ENCODE measurements around the gene MCF2. TPM values are rescaled to one million over a fixed set of nuclear protein-coding genes. Genes with fewer than 3 reads are reported as not detected.

Gene MCF2
- total RNA-seq, 1 experiment from 2014 or later, result 0.15 TPM

- H3K4me3 ChIP-seq (replicated peaks in 1 of 2; ENCODE audit: low read depth in 1 of 2, low read length in 2 of 2), result no peak overlapping the region
- no peaks in the 10 kb centered on the region for H3K9me2 ChIP-seq (ENCODE audit: insufficient read depth)
- no peak overlapping the region for H2AFZ ChIP-seq (ENCODE audit: low read depth, low read length, poor library complexity, severe bottlenecking)
- no peaks in the 10 kb centered on the region for H3K9me3 ChIP-seq (ENCODE audit: control insufficient read depth in 1 of 2, insufficient read depth in 1 of 2, low read depth in 1 of 2, low read length in 2 of 2)
- H3K79me2 ChIP-seq (ENCODE audit: insufficient read depth, low read length), result no peaks in the 10 kb centered on the region
- ChIA-PET POLR2A (no interaction called here), CTCF (no interaction called here), RAD21 (ENCODE audit: low non-redundant PET in 1 of 2, low total read pairs in 2 of 2, uncharacterized antibody in 2 of 2, unreplicated experiment in 2 of 2) (no interaction called here)
- no peak overlapping the region for H3K9ac ChIP-seq (ENCODE audit: low read length)
- H3K27ac ChIP-seq (ENCODE audit: low read depth, low read length), result no peak overlapping the region
- H4K20me1 ChIP-seq (ENCODE audit: insufficient read depth), result no peaks in the 10 kb centered on the region
- no peak overlapping the region for H3K4me2 ChIP-seq (ENCODE audit: low read length)
- no peaks in the 10 kb centered on the region for H3K27me3 ChIP-seq (ENCODE audit: insufficient read depth, low read length)
- BruUV-seq (replicated peaks), result no TSS peak
- DNase-seq (ENCODE audit: low read depth, low spot score) (no peak), ATAC-seq (no peak)
- intact Hi-C loops (cut with micrococcal nuclease), result no loop called here
- no peaks in the 10 kb centered on the region for H3K36me3 ChIP-seq (ENCODE audit: control insufficient read depth in 1 of 2, insufficient read depth in 2 of 2, low read length in 2 of 2)
- H3K4me1 ChIP-seq (ENCODE audit: control insufficient read depth in 1 of 2, insufficient read depth in 2 of 2, low read length in 2 of 2), result no peaks in the 10 kb centered on the region
- TF ChIP-seq EZH2phosphoT487 (IDR thresholded peaks at IDR 0.05; ENCODE audit: borderline replicate concordance) (no peak), JUND (IDR thresholded peaks at IDR 0.05) (no peak), YY1 (IDR thresholded peaks at IDR 0.05; ENCODE audit: extremely low read depth, insufficient replicate concordance, low read depth, low read length) (no peak), ZFX (IDR thresholded peaks at IDR 0.05) (no peak), EGR1 (IDR thresholded peaks at IDR 0.05; ENCODE audit: low read depth) (no peak), MAX (IDR thresholded peaks at IDR 0.05) (no peak), POLR2A (IDR thresholded peaks at IDR 0.05; ENCODE audit: borderline replicate concordance, extremely low read depth, insufficient read depth, insufficient read length) (no peak), FOSL1 (IDR thresholded peaks at IDR 0.05; ENCODE audit: low read depth) (no peak), ZBTB33 (IDR thresholded peaks at IDR 0.05; ENCODE audit: extremely low read depth, insufficient replicate concordance, low read length) (no peak), REST (IDR thresholded peaks at IDR 0.05; ENCODE audit: low read depth) (no peak), CBX3 (IDR thresholded peaks at IDR 0.05; ENCODE audit: low read depth) (no peak), RAD21 (IDR thresholded peaks at IDR 0.05; ENCODE audit: low read depth) (no peak), SP1 (IDR thresholded peaks at IDR 0.05; ENCODE audit: low read depth) (no peak), TCF7L2 (IDR thresholded peaks at IDR 0.05; ENCODE audit: borderline replicate concordance, extremely low read depth, insufficient read depth, insufficient read length) (no peak), ELF1 (IDR thresholded peaks at IDR 0.05; ENCODE audit: borderline replicate concordance, low read depth) (no peak), SRF (IDR thresholded peaks at IDR 0.05; ENCODE audit: low read depth) (no peak), SIN3A (IDR thresholded peaks at IDR 0.05; ENCODE audit: low read depth) (no peak), ZNF274 (IDR thresholded peaks at IDR 0.05; ENCODE audit: low read depth, low read length) (no peak)
Measured at GRCh38 chrX:139739138-139739537, 31.2 kb upstream of the MCF2 start.

Data from HCT116 (cell line).